Left forelimb (tissue), 1 donor: ENCODE data around the gene GPSM1.

ENCODE experiments used
- DNase-seq: peaks from one replicate; pipeline ENCODE4 v3.0.0-alpha.2; 2018; ENCODE audit warnings: low spot score

Gene GPSM1, protein sequence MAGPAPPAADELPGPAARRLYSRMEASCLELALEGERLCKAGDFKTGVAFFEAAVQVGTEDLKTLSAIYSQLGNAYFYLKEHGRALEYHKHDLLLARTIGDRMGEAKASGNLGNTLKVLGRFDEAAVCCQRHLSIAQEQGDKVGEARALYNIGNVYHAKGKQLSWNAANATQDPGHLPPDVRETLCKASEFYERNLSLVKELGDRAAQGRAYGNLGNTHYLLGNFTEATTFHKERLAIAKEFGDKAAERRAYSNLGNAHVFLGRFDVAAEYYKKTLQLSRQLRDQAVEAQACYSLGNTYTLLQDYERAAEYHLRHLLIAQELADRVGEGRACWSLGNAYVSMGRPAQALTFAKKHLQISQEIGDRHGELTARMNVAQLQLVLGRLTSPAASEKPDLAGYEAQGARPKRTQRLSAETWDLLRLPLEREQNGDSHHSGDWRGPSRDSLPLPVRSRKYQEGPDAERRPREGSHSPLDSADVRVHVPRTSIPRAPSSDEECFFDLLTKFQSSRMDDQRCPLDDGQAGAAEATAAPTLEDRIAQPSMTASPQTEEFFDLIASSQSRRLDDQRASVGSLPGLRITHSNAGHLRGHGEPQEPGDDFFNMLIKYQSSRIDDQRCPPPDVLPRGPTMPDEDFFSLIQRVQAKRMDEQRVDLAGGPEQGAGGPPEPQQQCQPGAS

DNA sequence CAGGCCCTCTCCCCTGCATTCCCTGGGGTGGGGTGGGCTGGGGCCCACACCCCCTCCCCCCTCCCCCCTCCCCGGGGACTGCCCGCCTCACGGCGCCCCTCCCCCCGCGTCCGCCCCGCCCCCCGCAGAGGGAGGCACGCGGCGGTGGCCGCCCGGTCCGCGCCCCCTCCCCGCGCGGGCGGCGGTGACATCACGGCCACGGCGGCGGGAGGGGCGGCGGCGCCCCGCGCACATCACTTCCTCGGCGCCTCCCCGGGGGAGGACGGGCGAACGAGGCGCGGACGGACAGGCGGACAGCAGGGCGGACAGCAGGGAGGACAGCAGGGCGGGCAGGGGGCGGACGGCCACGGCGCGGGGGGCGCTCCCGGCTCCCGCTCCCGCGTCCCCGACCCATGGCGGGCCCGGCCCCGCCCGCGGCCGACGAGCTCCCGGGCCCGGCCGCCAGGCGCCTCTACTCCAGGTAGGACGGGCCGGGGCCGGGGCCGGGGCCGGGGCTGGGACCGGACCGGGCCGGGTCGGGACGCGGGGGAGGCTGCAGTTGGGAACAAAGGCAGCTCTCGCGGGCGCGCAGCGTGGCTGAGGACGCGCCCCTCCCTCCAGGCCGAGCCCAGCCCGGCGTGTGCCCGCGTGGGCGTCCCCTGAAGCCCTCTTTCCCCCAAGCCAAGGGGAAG lies at the start of gene GPSM1:
GPSM1 (plus strand) TSS at position 236 of the 671 bp plus-strand sequence; CDS start at position 393, 157 bp downstream.
- DNase-seq = no peak

DNA sequence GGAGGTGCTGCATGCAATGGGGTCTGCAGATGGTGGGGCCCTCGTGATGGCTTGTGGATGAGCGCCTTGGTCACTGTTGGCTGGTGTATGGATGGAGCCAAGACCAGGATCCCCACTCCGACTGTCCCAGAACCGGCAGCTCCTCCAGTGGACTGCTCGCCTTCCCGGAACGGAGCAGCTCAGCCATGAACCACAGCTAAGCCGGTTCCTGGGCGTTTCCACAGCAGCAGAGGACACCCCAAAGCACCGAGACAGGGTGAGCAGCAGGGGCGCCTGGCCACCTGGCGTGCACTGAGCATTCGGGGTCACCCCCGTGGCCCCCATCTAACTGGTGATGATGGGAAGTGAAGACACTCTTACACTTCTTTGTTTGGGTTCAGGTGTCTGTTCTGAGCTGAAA lies 49.6 kb upstream of the GPSM1 start:
- no peak for DNase-seq

DNA sequence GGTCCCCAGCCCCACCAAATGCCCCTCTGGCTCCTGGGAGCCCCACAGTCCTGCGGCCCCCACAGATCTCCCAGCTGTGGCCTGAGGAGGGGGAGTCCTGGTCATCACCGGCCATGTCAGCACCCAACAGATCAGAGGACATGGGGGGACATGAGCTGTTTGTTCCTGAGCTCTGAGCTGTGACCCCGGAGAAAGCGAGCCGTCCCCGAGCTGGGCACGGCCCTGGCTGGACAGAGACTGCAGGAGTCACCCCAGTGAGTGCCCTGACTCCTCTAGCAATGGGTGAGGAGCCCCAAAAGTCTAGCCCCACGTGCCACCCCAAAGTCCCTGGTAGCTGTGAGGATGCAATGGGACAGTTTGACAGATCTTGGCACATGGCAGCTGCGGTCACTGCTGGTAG lies 49.1 kb upstream of the GPSM1 start:
- DNase-seq = no peak

DNA sequence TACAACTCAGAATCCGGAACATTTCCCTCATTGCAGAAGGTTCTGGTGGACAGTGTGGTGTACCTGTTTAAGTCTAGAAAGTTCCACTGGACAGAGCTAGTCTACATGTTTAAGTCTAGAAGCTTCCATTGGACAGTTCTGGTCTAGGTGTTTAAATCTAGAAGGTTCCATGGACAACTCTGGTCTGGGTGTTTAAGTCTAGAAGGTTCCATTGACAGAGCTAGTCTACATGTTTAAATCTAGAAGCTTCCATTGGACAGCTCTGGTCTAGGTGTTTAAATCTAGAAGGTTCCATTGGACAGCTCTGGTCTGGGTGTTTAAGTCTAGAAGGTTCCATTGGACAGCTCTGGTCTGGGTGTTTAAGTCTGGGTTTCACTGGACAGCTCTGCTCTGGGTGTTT lies 48.4 kb upstream of the GPSM1 start:
- DNase-seq = no peak

DNA sequence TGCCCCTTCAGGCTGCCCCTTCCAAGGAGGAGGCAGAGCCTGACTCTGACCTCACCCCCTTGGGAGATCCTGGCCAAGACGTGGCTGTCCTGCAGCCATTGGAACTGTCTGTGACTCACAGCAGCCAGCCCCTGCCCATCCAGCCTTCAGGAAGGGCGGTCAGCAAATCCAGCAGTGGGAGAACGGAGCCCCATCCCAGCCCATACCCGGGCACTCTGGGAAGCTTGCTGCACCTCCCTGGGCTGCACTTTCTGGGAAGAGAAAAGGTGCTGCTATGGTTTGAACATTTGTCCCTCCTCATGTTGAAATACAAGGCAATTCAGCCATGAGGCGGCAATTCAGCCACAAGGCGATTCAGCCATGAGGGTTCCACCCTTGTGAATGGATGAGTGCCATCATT lies 47.9 kb upstream of the GPSM1 start:
- DNase-seq = no peak

DNA sequence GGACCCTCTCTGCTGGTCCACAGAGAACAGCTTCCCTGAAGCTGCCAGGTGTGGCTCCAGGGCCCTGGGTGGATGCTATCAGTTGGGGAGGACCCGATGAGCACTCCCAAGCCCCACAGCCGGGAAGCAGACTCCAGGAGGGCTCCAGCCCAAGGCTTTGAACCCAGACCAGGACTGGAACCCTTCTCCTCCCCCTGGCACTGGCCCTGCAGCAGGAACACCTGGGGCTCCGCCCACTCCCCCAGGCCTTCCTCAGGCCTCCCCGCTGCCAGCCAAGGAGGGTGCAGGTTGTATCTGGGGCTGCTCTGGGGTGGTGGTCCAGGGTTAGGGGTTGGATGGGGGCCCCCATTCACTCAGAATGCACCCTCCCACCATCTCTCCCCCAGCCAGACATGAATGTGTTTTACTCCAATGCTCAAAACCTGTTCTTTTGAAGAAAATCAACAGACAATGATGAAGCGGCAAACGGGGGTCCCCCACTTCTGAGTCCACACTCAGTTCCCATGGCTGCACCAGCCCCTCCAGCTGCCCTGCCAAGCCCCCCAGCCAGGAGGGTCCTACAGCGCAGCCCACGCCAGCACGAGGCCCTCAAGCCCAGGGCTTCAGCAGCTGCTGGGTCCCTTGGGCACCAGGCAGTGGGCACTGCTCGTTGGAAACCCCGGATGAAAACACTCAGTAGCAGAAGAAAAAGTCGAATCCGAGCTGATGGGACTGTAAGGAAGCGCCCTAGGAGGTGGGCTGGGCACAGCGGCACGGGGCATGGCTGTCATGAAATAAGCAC lies 46.6 kb upstream of the GPSM1 start:
- DNase-seq = no peak

DNA sequence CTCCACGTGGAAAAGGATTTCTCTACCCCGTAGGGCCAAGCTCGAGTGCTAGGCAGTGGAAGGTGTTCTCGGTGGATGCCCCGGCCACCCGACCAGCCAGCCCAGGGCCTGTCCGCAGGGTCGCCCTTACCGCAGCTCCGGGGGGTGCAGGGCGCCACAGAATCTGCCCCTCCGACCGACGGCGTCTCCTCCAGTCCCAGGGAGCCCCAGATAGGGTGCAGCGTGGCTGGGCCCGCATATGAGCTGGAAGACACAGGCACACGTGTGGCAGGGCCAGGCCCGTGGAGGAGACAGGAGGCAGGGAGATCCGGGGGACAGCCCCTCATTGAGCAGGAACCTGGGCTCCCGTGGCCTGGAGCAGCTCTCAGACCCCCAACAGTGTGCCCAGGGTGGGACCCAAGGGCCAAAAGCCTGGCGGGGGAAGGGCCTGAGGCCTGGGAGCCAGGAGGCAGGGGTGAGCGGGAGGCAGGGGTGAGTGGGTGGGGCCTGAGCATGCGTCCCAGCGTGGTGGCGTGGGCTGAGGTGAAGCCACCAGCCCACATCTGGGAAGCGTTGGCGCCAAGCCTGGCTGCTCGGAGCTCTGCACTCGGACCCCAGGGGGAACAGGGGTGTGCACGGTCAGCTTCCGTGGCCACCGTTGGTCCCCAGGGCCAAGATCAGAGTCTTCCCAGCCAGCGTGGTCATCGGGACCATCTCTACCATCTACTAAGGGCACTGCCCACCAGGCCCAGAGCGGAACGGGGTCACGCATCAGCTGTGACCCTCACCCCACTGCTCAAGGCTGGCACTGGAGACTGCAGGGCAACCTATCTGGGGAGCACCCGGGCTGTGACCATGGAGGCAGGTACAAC lies 45.7 kb upstream of the GPSM1 start:
- DNase-seq = no peak

DNA sequence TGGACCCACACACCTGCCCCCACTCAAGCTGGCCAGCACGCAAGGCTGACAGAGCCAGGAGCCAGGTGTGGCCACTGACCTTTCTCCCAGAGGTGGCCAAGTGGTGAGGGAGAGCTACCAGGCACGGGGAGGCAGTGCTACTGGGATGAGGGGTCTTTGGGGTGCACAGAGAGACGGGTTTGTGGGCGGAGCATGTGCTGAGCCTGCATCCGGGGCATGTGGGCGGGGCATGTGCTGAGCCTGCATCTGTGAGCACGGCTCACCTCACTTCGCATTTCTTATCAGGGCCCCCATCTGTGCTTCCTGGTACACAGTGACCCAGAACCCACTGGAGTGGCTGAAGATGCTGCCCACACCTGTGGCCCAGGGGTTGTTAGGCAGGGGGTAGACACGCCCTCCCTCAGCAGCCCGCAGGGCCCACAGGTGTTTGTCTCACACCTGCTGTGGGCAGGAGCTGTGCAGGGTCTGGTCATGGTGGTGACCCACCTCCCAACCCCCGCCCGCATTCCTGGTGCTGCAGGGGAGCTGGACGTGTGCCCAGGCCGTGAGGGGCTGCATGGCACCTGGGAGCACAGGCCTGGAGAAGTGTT lies 45.0 kb upstream of the GPSM1 start:
- DNase-seq = no peak

DNA sequence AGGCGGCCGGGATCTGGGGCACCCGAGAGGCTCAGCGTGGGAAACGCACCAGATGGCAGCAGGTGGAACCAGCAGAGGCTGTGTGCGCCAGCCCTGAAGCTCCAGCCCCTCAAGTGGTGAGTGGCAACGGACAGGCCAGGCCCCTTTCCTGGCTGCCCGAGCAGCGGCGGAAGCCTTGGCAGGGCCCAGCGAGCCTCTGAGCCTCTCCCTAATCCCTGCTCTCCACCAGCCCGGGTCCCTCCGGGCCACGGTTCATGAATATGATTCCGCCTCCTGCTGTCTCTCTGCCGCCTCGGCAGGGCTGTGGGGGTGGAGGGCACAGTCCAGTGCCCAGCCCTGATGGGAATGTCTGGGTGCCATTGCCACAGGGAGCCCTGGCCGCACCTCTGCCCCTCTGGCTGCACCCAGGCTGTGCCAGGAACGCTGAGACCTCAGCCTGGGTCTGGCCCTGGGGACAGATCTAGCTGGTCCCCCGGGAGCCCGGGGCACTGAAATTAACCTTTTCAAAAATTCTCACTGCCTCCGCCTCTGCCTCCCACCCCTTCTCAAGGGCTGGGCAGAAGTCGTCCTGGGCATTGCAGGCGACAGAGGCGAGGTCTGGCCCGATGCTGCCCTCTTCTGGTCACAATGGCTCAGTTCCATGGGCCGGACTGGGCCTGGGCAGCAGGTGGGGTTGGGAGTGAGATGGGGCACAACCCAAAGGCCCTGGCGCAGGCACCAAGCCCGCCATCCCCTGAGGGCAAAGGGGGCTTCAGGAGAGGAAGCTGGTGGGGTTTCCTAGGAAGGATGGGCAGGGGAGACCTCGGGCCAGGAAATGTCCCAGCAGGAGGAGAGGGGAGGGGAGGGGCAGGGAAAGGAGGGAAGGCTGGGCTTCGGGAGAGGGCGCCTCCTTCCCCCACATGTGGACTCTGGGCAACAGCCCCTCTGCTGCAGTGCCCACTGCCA lies 43.8 kb upstream of the GPSM1 start:
- DNase-seq = peak; percentile 83

DNA sequence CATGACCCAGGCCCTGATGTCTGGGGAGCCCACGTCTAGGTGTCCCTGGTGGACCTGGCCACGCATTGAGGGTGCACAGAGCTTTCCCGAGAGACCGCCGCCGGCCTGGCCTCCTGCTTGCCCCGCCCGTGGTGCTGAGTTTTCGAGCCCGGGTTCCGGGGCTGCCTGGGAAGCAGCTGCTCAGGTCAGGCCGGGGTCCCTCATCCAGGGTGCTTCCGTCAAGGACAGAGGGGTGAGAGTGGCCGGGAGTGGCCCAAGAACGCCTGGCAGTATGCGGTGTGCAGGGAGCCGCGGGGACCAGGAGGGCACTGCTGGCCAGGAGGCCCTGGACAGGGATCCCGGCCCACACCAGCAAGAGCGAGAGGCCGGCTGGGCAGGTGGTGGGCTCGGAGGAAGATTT lies 43.0 kb upstream of the GPSM1 start:
- DNase-seq = no peak

DNA sequence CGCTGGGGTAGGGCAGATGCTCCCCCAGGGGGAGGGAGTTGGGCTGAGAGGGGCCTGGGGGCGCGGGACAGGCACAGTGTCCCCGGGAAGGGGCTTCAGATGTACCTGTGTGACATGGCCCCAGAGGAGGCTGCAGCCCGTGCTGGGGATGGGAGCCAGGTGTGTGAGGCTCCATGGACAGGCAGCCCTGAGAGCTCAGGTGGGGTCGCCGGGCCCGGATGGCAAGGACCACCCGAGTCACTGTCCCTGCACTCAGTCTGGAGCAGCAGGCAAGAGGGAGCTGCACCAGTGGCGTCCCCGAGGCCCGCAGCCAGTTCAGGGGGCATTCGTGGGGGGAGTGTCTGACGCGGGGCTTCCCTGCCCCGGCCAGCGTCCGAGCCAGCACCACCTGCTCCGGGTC lies 42.4 kb upstream of the GPSM1 start:
- no peak for DNase-seq

DNA sequence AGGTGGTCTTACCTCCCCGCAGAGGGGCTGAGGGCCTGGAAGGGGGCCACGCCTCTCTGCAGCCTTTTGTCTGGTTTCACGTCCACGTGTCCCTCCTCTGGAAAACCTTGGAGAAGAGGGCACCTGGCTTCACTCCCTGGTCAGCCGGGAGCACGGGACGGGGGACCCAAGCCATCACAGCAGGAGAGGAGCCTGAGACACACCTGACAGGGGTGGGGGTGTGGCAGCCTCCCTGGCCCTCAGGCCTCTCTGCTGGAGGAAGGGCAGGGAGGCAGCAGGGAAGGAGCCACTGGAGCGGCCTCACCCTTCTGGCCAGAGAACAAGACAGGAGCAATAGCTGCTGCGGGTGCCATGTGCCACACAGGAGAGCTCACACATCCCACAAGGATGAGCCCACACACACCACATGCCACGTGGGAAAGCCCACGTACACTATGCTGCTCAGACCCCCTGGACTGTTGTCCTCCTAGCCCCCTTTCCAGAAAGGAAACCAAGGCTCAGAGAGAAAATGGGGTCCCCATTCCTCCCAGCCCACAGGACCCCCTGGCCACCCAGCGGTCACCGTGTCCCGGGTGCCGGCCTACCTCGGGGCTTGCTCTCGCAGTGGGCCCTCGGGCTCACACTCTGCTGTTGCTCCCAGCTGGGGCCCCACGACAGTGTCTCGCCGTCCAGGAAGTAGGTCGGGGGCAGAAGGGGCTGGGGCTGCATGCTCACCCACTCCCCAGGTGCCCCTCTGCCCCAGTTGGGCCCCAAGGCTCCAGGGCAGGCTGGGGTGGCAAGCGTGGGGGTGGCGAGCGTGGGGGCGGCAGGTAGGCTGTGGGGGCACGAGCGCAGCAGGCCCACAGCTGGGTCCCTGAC lies 41.6 kb upstream of the GPSM1 start:
- DNase-seq = no peak

DNA sequence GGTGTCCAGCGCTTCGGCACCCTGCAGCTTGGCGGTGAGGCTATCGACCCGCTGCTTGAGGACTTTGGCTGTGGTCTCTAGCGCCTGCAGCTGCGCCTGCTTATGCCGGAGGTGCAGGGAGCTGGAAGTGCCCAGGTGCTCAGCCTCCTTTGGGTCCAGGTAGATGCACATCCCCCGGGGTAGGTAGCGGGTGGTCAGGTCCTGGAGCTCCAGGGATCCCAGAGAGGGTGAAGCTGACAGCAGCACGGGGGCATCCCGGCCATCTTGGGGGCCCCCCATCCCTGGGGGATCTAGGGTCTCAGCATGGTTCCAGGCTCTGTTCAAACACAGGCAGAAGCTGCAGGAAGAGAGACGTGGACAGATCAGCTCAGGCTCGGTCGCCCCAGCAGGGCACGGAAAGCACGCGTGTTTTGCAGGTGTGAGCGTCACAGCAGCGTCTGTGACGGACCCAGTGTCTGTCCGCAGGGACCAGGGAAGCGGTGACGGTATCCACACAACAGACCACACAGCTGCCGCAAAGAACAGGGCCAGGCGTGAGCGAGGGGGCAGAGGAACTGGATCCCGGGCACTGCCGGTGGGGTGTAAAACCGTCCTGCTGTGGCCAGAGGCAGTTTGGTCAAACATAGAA lies 40.9 kb upstream of the GPSM1 start:
- DNase-seq = no peak

DNA sequence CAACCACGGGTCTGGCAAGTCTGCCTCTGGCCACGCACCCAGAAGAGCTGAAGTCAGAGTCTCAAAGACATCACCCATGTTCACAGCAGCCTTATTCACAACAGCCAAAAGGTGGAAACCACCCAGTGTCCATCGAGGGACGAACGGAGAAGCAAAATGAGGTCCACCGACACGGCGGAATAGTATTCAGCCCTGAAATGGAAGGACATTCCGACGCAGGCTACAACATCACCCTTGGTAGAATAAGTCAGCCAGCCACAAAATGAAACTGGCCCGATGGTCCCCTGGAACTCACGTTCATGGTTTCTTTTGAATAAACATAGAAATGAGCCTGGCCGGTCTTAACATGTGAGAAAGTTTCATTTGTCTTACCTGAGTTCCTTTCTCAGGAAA lies 40.4 kb upstream of the GPSM1 start:
- no peak for DNase-seq

DNA sequence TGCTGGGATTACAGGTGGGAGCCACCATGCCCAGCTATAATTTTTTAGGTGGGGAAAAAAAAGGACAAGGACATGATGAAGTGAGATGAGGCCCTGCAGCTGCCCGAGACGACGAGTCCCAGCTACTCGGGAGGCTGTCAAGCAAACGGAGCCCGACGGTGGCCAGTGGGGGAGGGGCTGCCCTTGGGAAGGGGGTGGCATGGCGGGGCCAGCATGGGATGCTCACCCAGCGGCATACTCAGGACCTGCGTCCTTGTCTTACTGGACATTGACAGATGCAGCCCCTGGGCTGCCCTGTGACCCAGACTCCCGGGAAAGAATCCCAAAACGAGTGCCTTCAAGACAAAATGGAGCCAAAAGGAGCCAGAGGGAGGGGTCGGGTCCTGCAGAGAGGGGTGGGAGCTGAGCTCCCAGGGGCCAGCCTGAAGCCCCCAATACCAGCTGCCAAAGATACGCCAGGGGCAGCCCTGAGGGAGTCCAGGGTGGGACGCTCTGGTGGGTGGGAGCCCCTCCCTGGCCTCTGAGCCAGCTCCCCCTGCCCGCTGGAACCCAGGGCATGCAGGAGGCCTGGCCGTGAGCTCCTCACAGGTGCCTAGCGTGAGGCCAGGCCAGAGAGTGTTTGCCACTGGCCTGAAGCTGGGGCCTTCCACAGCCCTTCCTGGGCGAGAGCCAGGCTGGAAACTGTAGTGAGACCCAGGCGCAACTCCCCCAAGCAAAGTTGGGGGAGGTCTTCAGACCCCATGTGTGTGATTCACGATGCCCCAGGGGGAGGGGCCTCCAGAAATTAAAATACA lies 39.2 kb upstream of the GPSM1 start:
- no peak for DNase-seq

DNA sequence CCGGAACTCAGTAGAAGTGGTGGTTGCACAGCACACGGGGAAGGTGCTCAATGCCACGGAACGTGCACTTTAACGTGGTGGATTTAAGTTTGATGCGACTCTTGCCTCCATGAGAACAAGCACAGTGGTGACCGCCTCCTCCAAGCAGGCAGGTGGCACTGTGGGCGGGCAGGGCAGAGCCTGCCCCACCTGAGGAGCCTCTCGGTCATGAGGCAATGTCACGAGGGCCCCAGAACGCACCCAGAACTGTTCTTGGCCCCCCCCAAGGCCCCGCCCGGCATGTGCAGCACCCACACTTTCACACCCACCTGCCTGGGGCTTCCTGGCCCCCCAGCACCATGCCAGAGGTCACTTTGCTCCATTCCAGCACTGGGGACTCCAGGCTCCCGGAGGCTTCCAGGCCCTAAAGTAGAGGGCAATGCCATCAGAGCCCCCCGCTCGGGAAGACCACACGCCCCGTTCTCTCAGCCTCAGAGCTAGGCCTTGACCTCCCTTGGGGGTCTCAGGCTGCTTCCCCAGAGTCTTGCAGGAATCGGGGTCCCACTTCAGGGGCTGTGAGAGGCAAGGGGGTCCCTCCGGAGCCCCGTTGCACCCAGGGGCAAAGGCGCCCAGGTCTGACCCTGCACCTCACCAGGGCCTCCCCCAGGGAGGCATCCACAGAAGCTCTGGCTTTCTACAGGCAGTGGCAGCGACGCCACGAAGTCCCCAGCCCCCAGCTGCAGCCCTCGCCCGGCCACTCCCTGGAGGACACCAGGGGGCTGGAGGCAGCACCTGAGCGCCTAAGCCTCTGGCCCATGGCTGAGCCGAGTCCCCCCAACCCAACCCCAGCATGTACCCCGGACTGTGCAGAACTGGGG lies 37.5 kb upstream of the GPSM1 start:
- no peak for DNase-seq
